Neural crest cell (in vitro differentiated cells): ENCODE measurements around the gene TCF7. TPM values are rescaled to one million over a fixed set of nuclear protein-coding genes. Genes with fewer than 3 reads are reported as not detected.

Experiments
- DNase-seq: peaks from one replicate; pipeline ENCODE4 v3.0.0; 2021; ENCODE audit warnings: low read depth, mixed read lengths, low spot score
- H3K27ac Mint-ChIP-seq: one replicate; pipeline ENCODE4 v1.8.0; 2021; ENCODE audit warnings: mild to moderate bottlenecking, mixed read lengths; ENCODE audit not compliant: unreplicated experiment
- H3K27me3 Mint-ChIP-seq: 2 replicates; pipeline ENCODE4 v1.8.0; 2021; ENCODE audit warnings: low read depth, mild to moderate bottlenecking, mixed read lengths
- H3K36me3 Mint-ChIP-seq: 2 replicates; pipeline ENCODE4 v1.8.0; 2021; ENCODE audit warnings: low read depth, mild to moderate bottlenecking, mixed read lengths
- H3K4me1 Mint-ChIP-seq: 2 replicates; pipeline ENCODE4 v1.8.0; 2021; ENCODE audit warnings: mixed read lengths
- H3K4me3 Mint-ChIP-seq: one replicate; pipeline ENCODE4 v1.8.0; 2021; ENCODE audit warnings: mild to moderate bottlenecking, mixed read lengths
- H3K9me3 Mint-ChIP-seq: 2 replicates; pipeline ENCODE4 v1.8.0; 2021; ENCODE audit warnings: mixed read lengths
- total RNA-seq: library from RNA; stranded (reverse); gene quantifications from 2 replicates; pipeline ENCODE4 v1.2.1, GENCODE V29; 2021
- TF ChIP-seq, protein P1 (sequence below): fragments of 200-600 bp; sonication (generic); conservative IDR thresholded peaks from 2 replicates; pipeline ENCODE4 v1.5.0; 2021; ENCODE audit warnings: antibody characterized with exemption, mild to moderate bottlenecking

Gene TCF7
- total RNA-seq, 1 donor from 2014 or later = 18.0 TPM

DNA sequence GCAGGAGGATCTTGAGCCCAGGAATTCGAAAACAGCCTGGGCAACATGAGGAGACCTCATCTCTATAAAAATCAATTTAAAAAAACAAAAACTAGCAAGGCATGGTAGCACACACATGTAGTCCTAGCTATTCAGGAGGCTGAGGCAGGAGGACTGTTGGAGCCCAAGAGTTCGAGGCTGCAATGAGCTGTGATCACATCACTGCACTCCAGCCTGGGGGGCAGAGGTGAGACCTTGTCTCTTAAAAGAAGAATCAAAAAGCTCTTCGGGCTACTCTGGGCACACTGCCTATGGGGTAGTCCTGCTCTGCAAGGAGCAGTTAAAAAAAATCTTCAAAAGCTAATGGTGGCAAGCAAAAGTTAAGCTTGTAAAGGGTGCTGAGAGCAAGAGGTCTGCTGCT, 38.8 kb downstream of the TCF7 start:
- Mint-ChIP-seq H3K36me3 (peaks cover 11% of the 10 kb centered on the region), H3K27me3 (no peaks in the 10 kb centered on the region), H3K27ac (no peak overlapping the region), H3K4me3 (no peak overlapping the region), H3K4me1 (peaks cover 16% of the 10 kb centered on the region), H3K9me3 (no peaks in the 10 kb centered on the region)
- DNase-seq = no peak
- TF ChIP-seq, protein P1, sequence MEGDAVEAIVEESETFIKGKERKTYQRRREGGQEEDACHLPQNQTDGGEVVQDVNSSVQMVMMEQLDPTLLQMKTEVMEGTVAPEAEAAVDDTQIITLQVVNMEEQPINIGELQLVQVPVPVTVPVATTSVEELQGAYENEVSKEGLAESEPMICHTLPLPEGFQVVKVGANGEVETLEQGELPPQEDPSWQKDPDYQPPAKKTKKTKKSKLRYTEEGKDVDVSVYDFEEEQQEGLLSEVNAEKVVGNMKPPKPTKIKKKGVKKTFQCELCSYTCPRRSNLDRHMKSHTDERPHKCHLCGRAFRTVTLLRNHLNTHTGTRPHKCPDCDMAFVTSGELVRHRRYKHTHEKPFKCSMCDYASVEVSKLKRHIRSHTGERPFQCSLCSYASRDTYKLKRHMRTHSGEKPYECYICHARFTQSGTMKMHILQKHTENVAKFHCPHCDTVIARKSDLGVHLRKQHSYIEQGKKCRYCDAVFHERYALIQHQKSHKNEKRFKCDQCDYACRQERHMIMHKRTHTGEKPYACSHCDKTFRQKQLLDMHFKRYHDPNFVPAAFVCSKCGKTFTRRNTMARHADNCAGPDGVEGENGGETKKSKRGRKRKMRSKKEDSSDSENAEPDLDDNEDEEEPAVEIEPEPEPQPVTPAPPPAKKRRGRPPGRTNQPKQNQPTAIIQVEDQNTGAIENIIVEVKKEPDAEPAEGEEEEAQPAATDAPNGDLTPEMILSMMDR = no peak

DNA sequence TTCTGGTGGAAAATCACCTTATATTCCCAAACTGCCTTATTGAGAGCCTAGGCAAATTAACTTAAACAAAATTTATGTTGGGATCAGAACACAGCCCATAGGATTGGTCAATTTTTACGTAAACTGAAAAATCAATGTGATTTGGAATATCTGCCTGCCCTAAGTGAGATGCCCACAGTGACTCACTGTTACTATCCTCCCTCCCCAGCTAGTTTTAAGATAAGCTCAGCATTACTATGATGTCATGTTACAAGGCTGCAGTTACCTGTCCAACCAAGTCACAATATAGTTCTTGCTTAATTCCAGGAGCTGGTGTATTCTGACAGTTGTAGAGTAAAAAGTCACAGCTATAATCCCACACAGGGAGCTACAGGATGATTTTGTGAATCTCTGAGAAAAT, 39.2 kb downstream of the TCF7 start:
- no peak overlapping the region for H3K4me3 Mint-ChIP-seq
- peaks cover 16% of the 10 kb centered on the region for H3K4me1 Mint-ChIP-seq
- peaks cover 12% of the 10 kb centered on the region for H3K36me3 Mint-ChIP-seq
- H3K27me3 Mint-ChIP-seq = no peaks in the 10 kb centered on the region
- TF ChIP-seq, protein P1 = no peak
- no peaks in the 10 kb centered on the region for H3K9me3 Mint-ChIP-seq
- no peak overlapping the region for H3K27ac Mint-ChIP-seq
- DNase-seq = no peak

DNA sequence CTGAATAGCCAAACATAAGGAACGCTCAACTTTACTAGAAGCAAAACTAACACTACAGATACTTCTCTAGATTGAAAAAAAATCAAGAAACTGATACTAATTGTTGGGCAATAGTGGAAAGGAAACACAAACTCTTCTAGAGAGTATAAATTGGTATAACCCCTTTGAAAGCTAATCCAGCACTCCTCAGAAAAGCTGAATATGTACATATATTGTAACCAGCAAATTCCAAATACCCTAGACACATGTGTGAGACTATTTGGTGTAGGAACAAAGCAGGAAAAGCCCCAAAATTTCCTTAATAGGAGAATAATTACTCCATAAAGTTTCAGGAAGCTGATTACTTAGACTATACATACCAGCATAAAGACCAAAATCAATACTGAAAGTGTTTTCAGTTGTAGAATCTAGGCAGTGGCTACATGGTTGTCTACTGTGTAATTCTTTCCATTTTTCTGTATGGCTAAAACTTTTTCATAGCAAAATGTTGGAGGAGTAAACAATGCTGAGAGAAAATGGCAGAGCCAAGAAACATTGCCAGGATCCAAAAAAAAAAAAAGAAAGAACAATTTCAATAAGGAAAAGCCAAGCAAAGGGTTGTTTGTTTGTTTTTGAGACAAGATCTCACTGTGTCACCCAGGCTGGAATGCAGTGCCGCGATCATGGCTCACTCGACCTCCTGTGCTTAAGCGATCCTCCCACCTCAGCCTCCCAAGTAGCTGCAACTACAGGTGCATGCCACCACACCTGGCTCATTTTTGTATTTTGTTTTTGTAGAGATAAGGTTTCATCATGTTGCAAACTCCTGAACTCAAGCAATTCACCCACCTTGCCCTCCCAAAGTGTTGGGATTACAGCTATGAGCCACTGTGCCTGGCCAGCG, 47.3 kb downstream of the TCF7 start:
- no peaks in the 10 kb centered on the region for H3K4me1 Mint-ChIP-seq
- no peak overlapping the region for H3K27ac Mint-ChIP-seq
- no peaks in the 10 kb centered on the region for H3K27me3 Mint-ChIP-seq
- H3K4me3 Mint-ChIP-seq = no peak overlapping the region
- peaks cover 45% of the 10 kb centered on the region for H3K36me3 Mint-ChIP-seq
- peaks cover 9% of the 10 kb centered on the region for H3K9me3 Mint-ChIP-seq
- TF ChIP-seq, protein P1 = no peak
- no peak for DNase-seq

DNA sequence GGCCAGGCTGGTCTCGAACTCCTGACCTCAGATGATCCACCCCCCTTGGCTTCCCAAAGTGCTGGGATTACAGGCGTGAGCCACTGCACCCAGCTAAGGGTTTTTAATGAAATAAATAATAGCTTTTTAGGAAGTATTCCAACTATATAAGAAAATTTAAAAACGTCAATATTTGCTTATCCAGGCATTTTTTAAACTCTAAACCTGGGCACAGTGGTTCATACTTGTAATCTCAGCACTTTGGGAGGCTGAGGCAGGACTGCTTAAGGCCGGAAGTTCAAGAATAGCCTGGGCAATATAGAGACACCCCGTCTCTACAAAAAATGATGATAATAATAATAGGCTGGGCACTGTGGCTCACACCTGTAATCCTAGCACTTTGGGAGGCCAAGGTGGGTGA, 48.1 kb downstream of the TCF7 start:
- Mint-ChIP-seq H3K4me1 (no peaks in the 10 kb centered on the region), H3K27ac (no peak overlapping the region), H3K36me3 (peaks cover 42% of the 10 kb centered on the region), H3K4me3 (no peak overlapping the region), H3K9me3 (peaks cover 9% of the 10 kb centered on the region), H3K27me3 (no peaks in the 10 kb centered on the region)
- TF ChIP-seq, protein P1 = no peak
- DNase-seq = no peak

DNA sequence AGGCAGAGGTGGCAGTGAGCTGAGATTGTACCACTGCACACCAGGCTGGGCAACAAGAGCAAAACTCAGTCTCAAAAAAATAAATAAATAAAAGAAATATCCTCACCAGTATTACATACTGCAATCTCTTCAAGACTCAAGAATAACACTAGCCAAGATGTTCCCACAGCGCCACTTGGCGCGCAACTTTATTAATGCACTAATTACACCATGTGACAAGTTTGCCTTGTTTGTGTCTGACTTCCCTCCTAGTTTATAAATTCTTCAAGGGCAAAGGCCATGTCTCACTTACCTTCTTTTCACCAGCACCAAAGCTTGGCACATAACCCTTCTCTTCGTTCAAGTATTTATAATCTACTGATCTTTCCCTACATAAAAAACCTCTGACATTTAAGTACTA, 57.5 kb downstream of the TCF7 start:
- Mint-ChIP-seq H3K9me3 (no peaks in the 10 kb centered on the region), H3K27me3 (no peaks in the 10 kb centered on the region), H3K27ac (no peak overlapping the region), H3K4me3 (no peak overlapping the region), H3K4me1 (peaks cover 18% of the 10 kb centered on the region), H3K36me3 (peaks cover 13% of the 10 kb centered on the region)
- no peak for DNase-seq
- TF ChIP-seq, protein P1 = no peak
